Panc1 (cell line): ENCODE measurements around the gene SLC6A19. TPM values are rescaled to one million over a fixed set of nuclear protein-coding genes. Genes with fewer than 3 reads are reported as not detected.

Experiments
- ATAC-seq: fragments of 200-7000 bp; cut with Tn5 transposase; 2 replicates; pipeline ENCODE4 v1.9.1; 2020; ENCODE audit warnings: mild to moderate bottlenecking, moderate library complexity
- BruUV-seq: library from RNA; stranded (reverse); fragments of 400-500 nt; replicated peaks from 2 replicates; lab custom pipeline; 2021; lab: Mats Ljungman, UMichigan
- CTCF ChIA-PET: fragments of 300-600 bp; sonication (Branson Sonifier 250); formaldehyde crosslinking; loops from one replicate; lab custom pipeline; 2022; ENCODE audit warnings: antibody characterized with exemption; lab: Charles Lee
- POLR2A ChIA-PET: fragments of 300-600 bp; sonication (Branson Sonifier 250); formaldehyde crosslinking; loops from one replicate; lab custom pipeline; 2022; ENCODE audit warnings: antibody characterized with exemption; lab: Charles Lee
- DNase-seq: peaks from one replicate; pipeline ENCODE4 v3.0.0-alpha.2; 2010; ENCODE audit warnings: low read depth, low spot score
- H3K27ac ChIP-seq: 2 replicates; pipeline ENCODE4 v1.5.1; 2011; ENCODE audit warnings: mild to moderate bottlenecking, low read length, inconsistent platforms
- H3K27me3 ChIP-seq: fragments of 200-500 bp; sonication (Bioruptor generic); 2 replicates; pipeline ENCODE4 v1.6.0; 2014; ENCODE audit warnings: low read length, inconsistent platforms; ENCODE audit not compliant: control insufficient read depth, insufficient read depth
- H3K36me3 ChIP-seq: fragments of 200-500 bp; sonication (Bioruptor generic); 2 replicates; pipeline ENCODE4 v1.5.1; 2014; ENCODE audit warnings: inconsistent platforms, mild to moderate bottlenecking, low read length, moderate library complexity; ENCODE audit not compliant: control insufficient read depth, insufficient read depth
- H3K4me1 ChIP-seq: 2 replicates; pipeline ENCODE4 v1.5.1; 2011; ENCODE audit warnings: inconsistent platforms, mild to moderate bottlenecking, low read length, moderate library complexity; ENCODE audit not compliant: control insufficient read depth, insufficient read depth
- H3K4me3 ChIP-seq, 2 experiments: 2 replicates each; pipeline ENCODE4 v1.5.1; 2011 to 2012; ENCODE audit warnings: low read depth in 2 of 2, low read length in 2 of 2, mild to moderate bottlenecking in 2 of 2, inconsistent platforms in 1 of 2, moderate library complexity in 1 of 2
- H3K9me3 ChIP-seq: fragments of 200-500 bp; sonication (Bioruptor generic); 2 replicates; pipeline ENCODE4 v1.5.1; 2014; ENCODE audit warnings: low read depth, mild to moderate bottlenecking, inconsistent platforms, low read length, moderate library complexity; ENCODE audit not compliant: control insufficient read depth, insufficient read depth
- POLR2AphosphoS5 ChIP-seq: IDR thresholded peaks from 2 replicates; pipeline ENCODE4 v1.6.1; 2012; ENCODE audit warnings: mild to moderate bottlenecking, low read depth, low read length, moderate library complexity
- SIN3A ChIP-seq: IDR thresholded peaks from 2 replicates; pipeline ENCODE4 v1.6.1; 2012; ENCODE audit warnings: low read depth, mild to moderate bottlenecking, low read length, moderate library complexity, borderline replicate concordance; ENCODE audit not compliant: insufficient read depth
- TCF7L2 ChIP-seq: IDR thresholded peaks from 2 replicates; pipeline ENCODE4 v1.6.1; 2011; ENCODE audit warnings: mild to moderate bottlenecking, low read depth, low read length, inconsistent platforms
- in situ Hi-C: cut with HindIII; loops from 2 replicates; pipeline ENCODE4 v1.10.0; 2016; ENCODE audit warnings: low sequenced_read_pairs, low pct_unique_long_range_greater_than_20kb
- intact Hi-C: fragments of 100-400 bp; cut with micrococcal nuclease; formaldehyde crosslinking; loops from one replicate; pipeline ENCODE4 v1.10.0; 2022; ENCODE audit not compliant: unreplicated experiment
- total RNA-seq: library from RNA; stranded (reverse); gene quantifications from one replicate; pipeline ENCODE4 v1.2.1, GENCODE V29; 2021; ENCODE audit not compliant: unreplicated experiment
- TF ChIP-seq, protein P1 (sequence below): fragments of 450-650 bp; IDR thresholded peaks from 2 replicates; pipeline ENCODE4 v1.5.1; 2017; ENCODE audit warnings: mild to moderate bottlenecking
- TF ChIP-seq, protein P2 (sequence below), 2 experiments: IDR thresholded peaks; 2 replicates each; pipeline ENCODE4 v1.6.1; 2011 to 2012; ENCODE audit warnings: low read depth in 2 of 2, control low read depth in 1 of 2, low read length in 1 of 2, mild to moderate bottlenecking in 1 of 2, moderate library complexity in 1 of 2; ENCODE audit not compliant: insufficient read depth in 1 of 2

SLC6A19 gene
- total RNA-seq, 1 experiment from 2014 or later, result 0.23 TPM

DNA sequence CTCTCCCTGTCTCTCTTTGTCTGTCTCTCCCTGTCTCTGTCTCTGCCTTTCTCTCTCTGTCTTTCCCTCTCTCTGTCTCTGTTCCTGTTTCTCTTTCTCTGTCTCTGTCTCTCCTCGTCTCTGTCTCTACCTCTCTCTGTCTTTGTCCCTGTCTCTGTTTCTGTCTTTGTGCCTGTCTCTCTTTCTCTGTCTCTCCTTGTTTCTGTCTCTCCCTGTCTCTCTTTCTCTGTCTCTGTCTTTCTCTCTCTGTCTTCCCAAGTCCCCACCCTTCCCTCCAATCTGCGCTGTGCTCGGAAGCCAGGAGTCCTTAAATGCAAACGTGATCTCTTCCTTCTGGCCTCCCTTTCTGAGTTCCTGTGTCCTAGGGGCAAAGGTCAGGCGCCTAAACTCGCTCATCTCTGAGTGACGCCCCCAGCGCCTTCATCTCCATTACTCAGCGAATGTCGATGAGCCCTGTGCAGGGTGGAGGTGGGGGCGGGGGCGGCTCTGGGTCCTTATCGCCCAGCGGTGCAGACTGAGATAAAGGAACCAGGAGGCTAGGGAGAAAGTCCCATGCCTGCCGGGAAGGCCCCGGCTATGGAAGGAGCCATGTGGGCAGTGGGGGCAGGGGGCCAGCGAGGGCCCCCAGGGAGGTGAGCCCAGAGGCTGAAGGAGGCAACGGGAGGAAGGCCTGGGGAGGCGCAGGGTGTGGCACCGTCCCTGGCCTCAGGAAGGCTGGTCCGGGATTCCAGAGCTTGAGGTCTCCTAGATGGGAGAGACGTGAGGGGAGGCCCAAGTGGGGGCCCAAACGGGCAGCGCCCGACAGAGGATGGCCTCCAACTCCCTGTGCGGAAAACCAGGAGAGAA lies 1.5 kb upstream of the SLC6A19 start:
- no peaks in the 10 kb centered on the region for H3K27me3 ChIP-seq
- DNase-seq (no peak), ATAC-seq (no peak)
- H3K36me3 ChIP-seq, result no peaks in the 10 kb centered on the region
- H3K4me3 ChIP-seq, result no peak overlapping the region
- in situ Hi-C loops (no loop called here), intact Hi-C loops (no loop called here)
- no peaks in the 10 kb centered on the region for H3K9me3 ChIP-seq
- peaks cover 4% of the 10 kb centered on the region for H3K4me1 ChIP-seq
- TF ChIP-seq SIN3A (no peak), TCF7L2 (no peak), POLR2AphosphoS5 (no peak)
- TF ChIP-seq, protein P1, sequence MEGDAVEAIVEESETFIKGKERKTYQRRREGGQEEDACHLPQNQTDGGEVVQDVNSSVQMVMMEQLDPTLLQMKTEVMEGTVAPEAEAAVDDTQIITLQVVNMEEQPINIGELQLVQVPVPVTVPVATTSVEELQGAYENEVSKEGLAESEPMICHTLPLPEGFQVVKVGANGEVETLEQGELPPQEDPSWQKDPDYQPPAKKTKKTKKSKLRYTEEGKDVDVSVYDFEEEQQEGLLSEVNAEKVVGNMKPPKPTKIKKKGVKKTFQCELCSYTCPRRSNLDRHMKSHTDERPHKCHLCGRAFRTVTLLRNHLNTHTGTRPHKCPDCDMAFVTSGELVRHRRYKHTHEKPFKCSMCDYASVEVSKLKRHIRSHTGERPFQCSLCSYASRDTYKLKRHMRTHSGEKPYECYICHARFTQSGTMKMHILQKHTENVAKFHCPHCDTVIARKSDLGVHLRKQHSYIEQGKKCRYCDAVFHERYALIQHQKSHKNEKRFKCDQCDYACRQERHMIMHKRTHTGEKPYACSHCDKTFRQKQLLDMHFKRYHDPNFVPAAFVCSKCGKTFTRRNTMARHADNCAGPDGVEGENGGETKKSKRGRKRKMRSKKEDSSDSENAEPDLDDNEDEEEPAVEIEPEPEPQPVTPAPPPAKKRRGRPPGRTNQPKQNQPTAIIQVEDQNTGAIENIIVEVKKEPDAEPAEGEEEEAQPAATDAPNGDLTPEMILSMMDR, result no peak
- TF ChIP-seq, protein P2, sequence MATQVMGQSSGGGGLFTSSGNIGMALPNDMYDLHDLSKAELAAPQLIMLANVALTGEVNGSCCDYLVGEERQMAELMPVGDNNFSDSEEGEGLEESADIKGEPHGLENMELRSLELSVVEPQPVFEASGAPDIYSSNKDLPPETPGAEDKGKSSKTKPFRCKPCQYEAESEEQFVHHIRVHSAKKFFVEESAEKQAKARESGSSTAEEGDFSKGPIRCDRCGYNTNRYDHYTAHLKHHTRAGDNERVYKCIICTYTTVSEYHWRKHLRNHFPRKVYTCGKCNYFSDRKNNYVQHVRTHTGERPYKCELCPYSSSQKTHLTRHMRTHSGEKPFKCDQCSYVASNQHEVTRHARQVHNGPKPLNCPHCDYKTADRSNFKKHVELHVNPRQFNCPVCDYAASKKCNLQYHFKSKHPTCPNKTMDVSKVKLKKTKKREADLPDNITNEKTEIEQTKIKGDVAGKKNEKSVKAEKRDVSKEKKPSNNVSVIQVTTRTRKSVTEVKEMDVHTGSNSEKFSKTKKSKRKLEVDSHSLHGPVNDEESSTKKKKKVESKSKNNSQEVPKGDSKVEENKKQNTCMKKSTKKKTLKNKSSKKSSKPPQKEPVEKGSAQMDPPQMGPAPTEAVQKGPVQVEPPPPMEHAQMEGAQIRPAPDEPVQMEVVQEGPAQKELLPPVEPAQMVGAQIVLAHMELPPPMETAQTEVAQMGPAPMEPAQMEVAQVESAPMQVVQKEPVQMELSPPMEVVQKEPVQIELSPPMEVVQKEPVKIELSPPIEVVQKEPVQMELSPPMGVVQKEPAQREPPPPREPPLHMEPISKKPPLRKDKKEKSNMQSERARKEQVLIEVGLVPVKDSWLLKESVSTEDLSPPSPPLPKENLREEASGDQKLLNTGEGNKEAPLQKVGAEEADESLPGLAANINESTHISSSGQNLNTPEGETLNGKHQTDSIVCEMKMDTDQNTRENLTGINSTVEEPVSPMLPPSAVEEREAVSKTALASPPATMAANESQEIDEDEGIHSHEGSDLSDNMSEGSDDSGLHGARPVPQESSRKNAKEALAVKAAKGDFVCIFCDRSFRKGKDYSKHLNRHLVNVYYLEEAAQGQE (IDR thresholded peaks at IDR 0.05; ENCODE audit: insufficient read depth in 1 of 2, low read depth in 2 of 2, low read length in 1 of 2), result no peak
- no peak overlapping the region for H3K27ac ChIP-seq
- ChIA-PET POLR2A (no interaction called here), CTCF (no interaction called here)
- BruUV-seq, result no TSS peak

DNA sequence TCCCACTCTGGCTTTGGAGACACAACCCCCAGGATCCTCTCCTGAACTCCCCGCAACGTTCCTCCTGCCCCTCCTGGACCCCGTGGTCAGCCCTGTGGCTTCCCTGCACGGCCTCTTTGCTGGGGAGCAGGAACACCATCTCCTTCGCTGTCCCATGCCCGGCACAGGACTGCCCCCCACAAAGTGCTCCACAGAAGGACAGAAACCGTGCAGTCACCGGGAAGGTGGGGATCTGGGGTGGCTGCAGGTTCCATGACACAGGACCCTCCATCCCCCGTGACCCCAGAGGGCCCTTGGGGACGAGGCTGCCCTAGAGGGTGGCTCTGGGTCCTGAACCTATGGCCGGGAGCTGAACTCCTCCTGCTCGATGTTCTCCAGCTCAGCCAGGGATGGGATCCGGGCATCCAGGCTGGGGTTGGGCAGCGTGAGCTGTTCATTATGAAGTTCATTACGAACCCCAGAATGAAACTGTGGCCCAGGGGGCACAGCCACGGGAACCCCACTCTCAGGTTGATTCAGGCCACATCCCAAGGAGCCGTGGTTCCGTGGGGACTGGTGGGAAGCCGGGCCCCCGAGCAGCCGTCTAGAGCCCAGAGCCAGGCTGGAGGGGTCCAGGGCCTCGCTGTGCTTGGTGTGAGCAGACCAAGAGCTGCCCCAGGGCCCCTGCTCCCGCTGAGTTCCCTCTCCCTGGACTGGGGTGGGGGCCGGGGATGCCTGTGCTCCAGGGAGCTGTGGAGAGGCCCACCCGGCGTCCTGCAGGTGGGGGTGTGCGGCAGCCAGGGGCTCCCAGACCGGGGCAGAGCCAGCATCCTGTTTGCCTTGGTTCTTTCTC lies 684 bp upstream of the SLC6A19 start:
- Histone ChIP-seq H3K4me1 (peaks cover 4% of the 10 kb centered on the region), H3K36me3 (no peaks in the 10 kb centered on the region), H3K4me3 (no peak overlapping the region), H3K27ac (no peak overlapping the region), H3K27me3 (no peaks in the 10 kb centered on the region), H3K9me3 (no peaks in the 10 kb centered on the region)
- in situ Hi-C loops, result no loop called here
- ATAC-seq (0 out of 2 replicates have a peak, but pooled peaks have one; percentile 26), DNase-seq (no peak)
- BruUV-seq, result no TSS peak
- TF ChIP-seq TCF7L2, result no peak
- POLR2A ChIA-PET, result no interaction called here
- CTCF ChIA-PET, result interaction anchor here (0.5 to 0.6 kb wide), 3 partner anchors 45 to 481 kb away, joined by 3 to 4 read pairs (median 3); no protein-coding TSS in a partner anchor
- intact Hi-C loops, result no loop called here
